Urinary bladder (tissue), 4 donors: ENCODE data around the gene TFEB. TPM values are rescaled to one million over a fixed set of nuclear protein-coding genes. Genes with fewer than 3 reads are reported as not detected.

Experiments
- DNase-seq: peaks from one replicate; pipeline ENCODE4 v3.0.0-alpha.2; 2015; ENCODE audit errors: extremely low spot score
- H3K27ac ChIP-seq: one replicate; pipeline ENCODE4 v1.5.1; 2013; ENCODE audit warnings: low read depth, mild to moderate bottlenecking, moderate library complexity
- H3K36me3 ChIP-seq: one replicate; pipeline ENCODE4 v1.6.1; 2013; ENCODE audit warnings: mild to moderate bottlenecking, moderate library complexity; ENCODE audit not compliant: insufficient read depth
- H3K4me1 ChIP-seq: one replicate; pipeline ENCODE4 v1.6.1; 2013; ENCODE audit warnings: mild to moderate bottlenecking, moderate library complexity; ENCODE audit not compliant: insufficient read depth
- H3K4me3 ChIP-seq: one replicate; pipeline ENCODE4 v1.5.1; 2013; ENCODE audit warnings: low read depth, low read length
- WGBS: extraction: QIAGEN DNeasy Blood & Tissue Kit; methylation state at CpG from one replicate; pipeline ENCODE4 v1.1.7; 2013; 5-methylcytosine and 5-hydroxymethylcytosine counted together
- polyA plus RNA-seq: library from polyadenylated mRNA; stranded (reverse); fragments of 200-250 nt; gene quantifications from one replicate; pipeline ENCODE4 v1.2.3, GENCODE V29; 2013
- total RNA-seq: library from RNA; depleted of rRNA; stranded (reverse); fragments of >200 nt; gene quantifications from one replicate; pipeline ENCODE4 v1.2.3, GENCODE V29; 2014
- donor health status: healthy with polysubstance abuse.
- donor health status: healthy.

The TFEB gene
- total and polyA plus RNA-seq, 2 donors = 4.3 to 25.4 TPM

- H3K27ac ChIP-seq = peak overlapping the region; percentile 54
- DNase-seq = no peak
- H3K36me3 ChIP-seq = peaks cover 2% of the 10 kb centered on the region
- 44% methylated on average over 15 of the region's 15 CpGs for WGBS
- H3K4me3 ChIP-seq = no peak overlapping the region
- H3K4me1 ChIP-seq = no peaks in the 10 kb centered on the region
Measured at GRCh38 chr6:41705996-41706835, 29.2 kb downstream of the TFEB start.

GRCh38 chr6:41705311-41705995 lies 30.0 kb downstream of the TFEB start:
- Histone ChIP-seq H3K36me3 (peaks cover 2% of the 10 kb centered on the region), H3K4me3 (no peak overlapping the region), H3K4me1 (no peaks in the 10 kb centered on the region), H3K27ac (peak overlapping the region; percentile 54)
- 65% methylated on average over 12 of the region's 12 CpGs for WGBS
- DNase-seq = no peak

DNA sequence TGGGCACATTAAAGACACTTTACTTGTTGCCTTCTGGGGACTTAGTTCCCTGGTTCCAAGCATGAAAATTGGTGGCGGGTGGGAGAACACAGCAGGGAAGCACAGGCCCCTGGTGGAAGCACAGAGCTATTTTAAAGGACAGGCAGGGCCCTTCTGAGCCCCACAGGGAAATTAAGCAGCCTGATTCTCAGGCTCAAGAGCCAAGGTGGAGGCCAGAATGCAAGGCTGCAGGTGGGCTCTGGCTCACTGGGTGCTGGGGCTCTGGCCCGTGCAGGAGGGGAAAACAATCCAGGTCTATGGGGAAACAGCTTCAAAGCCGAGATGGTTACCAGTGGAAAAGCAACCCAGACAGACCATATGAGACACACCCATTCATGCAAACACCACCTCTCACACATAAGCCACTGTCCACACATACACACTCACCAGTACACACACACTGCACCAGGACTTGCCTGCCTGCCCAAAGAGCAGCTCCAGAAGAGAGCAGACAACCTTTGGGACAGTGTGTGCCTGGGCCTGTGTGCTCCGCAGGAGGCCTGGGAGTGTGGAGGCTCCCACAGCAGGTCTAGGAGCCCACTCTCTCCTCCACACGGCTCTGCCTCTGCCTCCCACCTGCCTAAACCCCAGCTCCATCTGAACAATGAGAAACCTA lies 30.6 kb downstream of the TFEB start:
- no peak overlapping the region for H3K4me3 ChIP-seq
- no peaks in the 10 kb centered on the region for H3K4me1 ChIP-seq
- 88% methylated on average over 5 of the region's 5 CpGs for WGBS

DNA sequence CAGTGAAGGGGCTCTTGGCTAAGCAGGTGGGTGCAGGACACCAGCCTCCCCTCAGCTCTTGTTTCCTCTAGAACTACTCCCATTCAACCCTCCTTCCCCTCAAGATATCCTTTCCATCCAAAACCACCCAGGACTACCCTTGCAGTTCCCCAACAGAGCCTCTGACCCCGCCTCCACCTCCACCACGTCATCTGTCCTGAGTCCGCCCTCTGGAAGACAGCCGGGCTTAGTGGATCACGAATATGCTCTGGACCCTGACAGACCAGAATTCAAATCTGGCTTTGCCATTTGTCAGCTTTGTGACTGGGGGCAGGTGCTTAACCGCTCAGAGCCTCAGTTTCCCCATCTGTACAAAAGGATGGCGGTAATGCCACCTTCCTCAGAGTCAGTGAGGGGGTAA lies 31.4 kb downstream of the TFEB start:
- no peaks in the 10 kb centered on the region for H3K4me1 ChIP-seq
- H3K4me3 ChIP-seq = no peak overlapping the region
- no peak for DNase-seq
- peaks cover 2% of the 10 kb centered on the region for H3K36me3 ChIP-seq
- WGBS = 81% methylated on average over 7 of the region's 7 CpGs
- no peak overlapping the region for H3K27ac ChIP-seq

More for the DNA sequence above, 30.6 kb downstream of the TFEB start:
- H3K27ac ChIP-seq = peak overlapping the region; percentile 54
- DNase-seq = no peak
- peaks cover 2% of the 10 kb centered on the region for H3K36me3 ChIP-seq

GRCh38 chr6:41702771-41703494 lies 32.5 kb downstream of the TFEB start:
- 87% methylated on average over 14 of the region's 14 CpGs for WGBS
- H3K36me3 ChIP-seq = peaks cover 2% of the 10 kb centered on the region
- no peak for DNase-seq
- H3K4me1 ChIP-seq = no peaks in the 10 kb centered on the region
- H3K27ac ChIP-seq = no peak overlapping the region
- H3K4me3 ChIP-seq = no peak overlapping the region

- no peak for DNase-seq
- 95% methylated on average over 10 of the region's 10 CpGs for WGBS
- Histone ChIP-seq H3K36me3 (peaks cover 2% of the 10 kb centered on the region), H3K4me1 (no peaks in the 10 kb centered on the region), H3K27ac (no peak overlapping the region), H3K4me3 (no peak overlapping the region)
Measured at GRCh38 chr6:41702089-41702745, 33.2 kb downstream of the TFEB start.

- no peak for DNase-seq
- Histone ChIP-seq H3K36me3 (peaks cover 2% of the 10 kb centered on the region), H3K4me1 (no peaks in the 10 kb centered on the region), H3K4me3 (no peak overlapping the region), H3K27ac (no peak overlapping the region)
- 84% methylated on average over 20 of the region's 20 CpGs for WGBS
Measured at GRCh38 chr6:41700463-41701347, 34.7 kb downstream of the TFEB start.

DNA sequence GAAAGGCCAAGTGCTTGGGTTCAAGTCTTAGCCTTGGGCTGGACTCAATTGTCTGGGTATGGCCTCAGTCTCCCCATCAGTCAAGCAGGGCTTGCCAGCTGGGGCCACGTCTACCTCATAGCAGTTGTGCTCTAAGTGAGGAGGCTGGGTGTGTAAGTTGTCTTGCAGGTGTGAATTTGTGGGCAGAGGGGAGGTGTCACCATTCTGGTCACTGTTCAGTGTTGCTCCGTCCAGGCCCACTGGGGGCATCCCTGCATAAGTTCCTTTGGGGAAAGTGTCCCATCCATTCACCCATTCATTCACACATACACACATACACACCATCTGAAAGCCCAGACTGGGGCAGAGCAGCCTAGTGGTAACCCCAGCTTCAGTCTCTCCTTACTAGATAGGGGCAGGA lies 36.3 kb downstream of the TFEB start:
- no peak overlapping the region for H3K4me3 ChIP-seq
- no peaks in the 10 kb centered on the region for H3K4me1 ChIP-seq
- WGBS = 83% methylated on average over 2 of the region's 2 CpGs
- no peak for DNase-seq
- H3K36me3 ChIP-seq = peaks cover 2% of the 10 kb centered on the region
- no peak overlapping the region for H3K27ac ChIP-seq

DNA sequence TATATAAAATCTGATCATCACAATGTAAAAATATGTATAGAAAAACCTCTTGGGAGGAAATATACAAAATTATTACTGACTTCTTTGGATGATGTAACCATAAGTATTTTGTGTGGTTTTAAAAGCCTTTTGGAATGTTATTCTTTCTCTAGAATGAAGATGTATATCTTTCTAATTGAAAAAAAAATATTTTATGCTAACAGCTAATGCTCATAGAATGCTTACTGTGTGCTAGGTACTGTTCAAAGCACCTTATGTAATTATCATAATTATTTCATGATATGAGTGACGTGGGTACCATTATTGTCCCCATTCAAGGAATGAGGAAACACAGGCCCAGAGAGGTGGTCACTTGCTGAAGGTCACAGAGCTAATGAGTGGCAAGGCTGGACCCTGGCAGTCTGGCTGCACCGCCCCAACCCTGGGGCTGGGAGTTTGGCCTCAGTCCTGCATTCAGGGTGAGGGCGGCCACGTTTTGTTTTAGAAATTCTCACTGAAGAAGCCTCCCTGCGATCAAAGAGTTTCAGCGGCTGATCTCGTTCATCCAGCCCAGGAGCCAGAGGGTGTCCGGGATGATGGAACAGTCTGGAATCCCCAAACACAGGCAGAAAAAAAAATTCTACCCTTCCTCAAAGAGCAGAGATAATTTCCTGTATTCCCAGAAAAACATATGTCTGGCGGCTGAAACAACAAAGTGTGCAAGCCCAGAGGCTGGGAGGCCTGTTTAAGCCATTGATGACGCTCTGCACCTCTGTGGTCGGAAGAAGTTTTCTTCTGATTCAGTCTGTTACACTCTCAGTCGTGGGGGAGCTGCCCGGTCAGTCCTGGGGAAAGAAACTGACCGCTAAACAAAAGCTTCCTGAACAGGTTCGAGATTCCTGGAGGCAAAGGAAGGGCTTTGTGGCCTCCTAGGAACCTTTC lies 37.3 kb downstream of the TFEB start:
- no peak overlapping the region for H3K4me3 ChIP-seq
- no peaks in the 10 kb centered on the region for H3K4me1 ChIP-seq
- no peak for DNase-seq
- H3K27ac ChIP-seq = no peak overlapping the region
- H3K36me3 ChIP-seq = no peaks in the 10 kb centered on the region
- WGBS = 61% methylated on average over 15 of the region's 15 CpGs

DNA sequence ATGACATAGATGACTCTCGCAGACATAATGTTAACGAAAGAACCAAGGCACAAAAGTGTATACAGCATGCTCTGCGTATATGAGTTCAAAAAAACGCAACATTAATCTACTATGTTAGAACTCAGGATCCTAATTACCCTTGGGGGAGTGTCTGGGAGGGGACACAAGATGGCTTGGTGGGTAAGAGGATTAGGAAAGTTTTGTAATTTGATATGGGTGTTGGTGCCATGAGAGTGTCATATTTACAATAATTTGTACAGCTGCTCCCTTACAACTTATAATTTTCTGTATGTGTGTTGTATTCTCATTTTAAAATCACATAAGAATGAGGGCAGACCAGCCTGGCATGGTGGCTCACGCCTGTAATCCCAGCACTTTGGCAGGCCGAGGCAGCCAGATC lies 38.6 kb downstream of the TFEB start:
- WGBS = 96% methylated on average over 6 of the region's 6 CpGs
- no peaks in the 10 kb centered on the region for H3K4me1 ChIP-seq
- H3K36me3 ChIP-seq = no peaks in the 10 kb centered on the region
- DNase-seq = no peak
- no peak overlapping the region for H3K27ac ChIP-seq
- H3K4me3 ChIP-seq = no peak overlapping the region

DNA sequence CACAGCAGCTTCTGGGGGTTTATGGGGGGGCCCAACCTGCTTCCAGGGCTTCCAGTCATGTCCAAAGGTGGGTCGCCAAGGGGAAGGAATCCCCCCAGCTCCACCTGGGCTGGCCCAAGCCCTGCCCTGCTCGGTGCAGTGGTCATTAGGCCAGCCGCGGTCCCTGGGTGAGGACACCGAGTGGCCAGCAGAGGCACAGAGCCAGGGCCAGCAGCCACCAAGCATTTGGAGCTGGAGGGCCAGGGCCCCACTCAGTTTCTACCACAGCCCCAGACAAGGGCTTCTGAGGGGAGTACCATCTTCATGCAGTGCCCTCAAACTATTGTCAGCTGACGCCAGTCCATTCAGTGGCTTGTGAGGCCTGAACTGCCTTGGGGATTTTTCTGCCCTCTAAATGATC lies 39.6 kb downstream of the TFEB start:
- H3K27ac ChIP-seq = no peak overlapping the region
- H3K36me3 ChIP-seq = no peaks in the 10 kb centered on the region
- no peaks in the 10 kb centered on the region for H3K4me1 ChIP-seq
- H3K4me3 ChIP-seq = no peak overlapping the region
- DNase-seq = no peak
- WGBS = 91% methylated on average over 6 of the region's 6 CpGs
